HL-60 (cell line): ENCODE data around the gene AIFM2.

Experiments
- GABPA ChIP-seq: IDR thresholded peaks from 2 replicates; pipeline ENCODE4 v1.6.1; 2012; ENCODE audit warnings: low read depth
- POLR2AphosphoS5 ChIP-seq: IDR thresholded peaks from 2 replicates; pipeline ENCODE4 v1.6.1; 2012; ENCODE audit warnings: low read depth
- TF ChIP-seq, protein P1 (sequence below): IDR thresholded peaks from 2 replicates; pipeline ENCODE4 v1.6.1; 2012; ENCODE audit warnings: low read depth; ENCODE audit not compliant: insufficient replicate concordance

DNA sequence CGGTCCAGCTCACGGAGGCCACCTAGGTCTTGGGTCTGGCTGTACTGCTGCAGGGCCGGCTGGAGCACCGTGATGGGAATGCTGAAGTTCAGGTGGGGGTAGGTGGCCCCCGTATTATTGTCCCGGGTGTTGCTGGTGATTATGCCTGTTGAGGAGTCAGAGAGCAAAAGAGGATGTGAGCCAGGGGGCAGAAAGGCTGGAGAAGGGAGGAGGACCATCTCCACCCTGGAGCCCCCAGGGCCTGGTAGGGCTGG lies 7.3 kb upstream of the AIFM2 start:
- TF ChIP-seq POLR2AphosphoS5 (no peak), GABPA (no peak)
- TF ChIP-seq, protein P1, sequence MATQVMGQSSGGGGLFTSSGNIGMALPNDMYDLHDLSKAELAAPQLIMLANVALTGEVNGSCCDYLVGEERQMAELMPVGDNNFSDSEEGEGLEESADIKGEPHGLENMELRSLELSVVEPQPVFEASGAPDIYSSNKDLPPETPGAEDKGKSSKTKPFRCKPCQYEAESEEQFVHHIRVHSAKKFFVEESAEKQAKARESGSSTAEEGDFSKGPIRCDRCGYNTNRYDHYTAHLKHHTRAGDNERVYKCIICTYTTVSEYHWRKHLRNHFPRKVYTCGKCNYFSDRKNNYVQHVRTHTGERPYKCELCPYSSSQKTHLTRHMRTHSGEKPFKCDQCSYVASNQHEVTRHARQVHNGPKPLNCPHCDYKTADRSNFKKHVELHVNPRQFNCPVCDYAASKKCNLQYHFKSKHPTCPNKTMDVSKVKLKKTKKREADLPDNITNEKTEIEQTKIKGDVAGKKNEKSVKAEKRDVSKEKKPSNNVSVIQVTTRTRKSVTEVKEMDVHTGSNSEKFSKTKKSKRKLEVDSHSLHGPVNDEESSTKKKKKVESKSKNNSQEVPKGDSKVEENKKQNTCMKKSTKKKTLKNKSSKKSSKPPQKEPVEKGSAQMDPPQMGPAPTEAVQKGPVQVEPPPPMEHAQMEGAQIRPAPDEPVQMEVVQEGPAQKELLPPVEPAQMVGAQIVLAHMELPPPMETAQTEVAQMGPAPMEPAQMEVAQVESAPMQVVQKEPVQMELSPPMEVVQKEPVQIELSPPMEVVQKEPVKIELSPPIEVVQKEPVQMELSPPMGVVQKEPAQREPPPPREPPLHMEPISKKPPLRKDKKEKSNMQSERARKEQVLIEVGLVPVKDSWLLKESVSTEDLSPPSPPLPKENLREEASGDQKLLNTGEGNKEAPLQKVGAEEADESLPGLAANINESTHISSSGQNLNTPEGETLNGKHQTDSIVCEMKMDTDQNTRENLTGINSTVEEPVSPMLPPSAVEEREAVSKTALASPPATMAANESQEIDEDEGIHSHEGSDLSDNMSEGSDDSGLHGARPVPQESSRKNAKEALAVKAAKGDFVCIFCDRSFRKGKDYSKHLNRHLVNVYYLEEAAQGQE, result no peak
